ENCODE data around the gene HCAR3. TPM values are rescaled to one million over a fixed set of nuclear protein-coding genes. Genes with fewer than 3 reads are reported as not detected.

The HCAR3 gene
- total and polyA plus RNA-seq, 2 of the 8 experiments (the other 6 are each of a cell fraction or from before 2014, with no cell fraction given): not detected

DNA sequence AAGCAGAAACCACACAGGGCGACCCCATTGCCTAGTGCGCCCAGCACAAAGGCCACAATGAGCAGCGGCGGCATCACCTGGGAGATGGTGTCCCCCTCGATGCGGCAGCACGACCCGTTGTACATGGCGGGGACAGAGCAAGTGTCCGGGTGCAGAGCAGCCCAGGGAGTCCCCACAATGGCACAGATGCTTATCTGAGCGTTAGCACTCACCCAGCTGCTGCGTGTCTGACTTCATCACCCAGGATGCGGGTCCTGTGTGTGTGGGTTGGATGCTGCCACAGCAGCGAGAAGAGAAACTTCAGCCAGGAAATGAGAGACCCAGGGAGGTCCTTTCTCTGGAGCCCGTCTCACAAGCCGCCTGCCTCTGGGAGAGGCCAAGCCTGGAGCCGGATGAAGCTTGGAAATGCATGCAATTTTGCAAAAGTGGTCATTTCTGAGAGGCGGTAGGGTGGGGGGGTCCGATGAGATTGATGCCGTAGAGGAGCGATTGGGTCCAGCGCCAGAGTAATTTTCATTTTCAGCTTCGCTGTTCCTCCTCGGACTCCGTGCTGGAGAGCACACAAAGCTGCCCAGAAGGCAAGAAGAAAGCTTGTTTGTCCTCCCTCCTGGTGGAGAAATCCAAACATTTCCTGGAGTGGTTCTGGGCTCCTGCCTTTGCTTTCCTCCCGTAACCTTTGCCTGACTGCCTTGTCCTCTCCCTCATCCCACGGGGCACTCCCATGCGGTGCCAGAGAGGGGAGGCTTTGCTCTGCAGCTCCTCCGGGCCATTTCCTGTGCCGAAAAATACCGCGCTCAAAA lies 13.8 kb upstream of the HCAR3 start, which contains the start of gene HCAR1:
HCAR1 (minus strand) TSS at position 630 of the 800 bp plus-strand sequence; CDS start at position 125, 505 bp downstream.
- H2AFZ ChIP-seq (ENCODE audit: low read length): peak within 1 kb of the TSS; percentile 64; the same call in 1 of the 2 replicates
- H3K4me1 ChIP-seq (replicated peaks in 1 of 4; ENCODE audit: control insufficient read depth in 3 of 4, insufficient read depth in 4 of 4, low read length in 3 of 4): no peaks in the 10 kb centered on the region; a peak in 1 of 7 replicates
- no peaks in the 10 kb centered on the region for H3K27me3 ChIP-seq (replicated peaks in 1 of 4; ENCODE audit: control insufficient read depth in 3 of 4, extremely low read depth in 1 of 4, insufficient read depth in 3 of 4, low read length in 3 of 4)
- CTCF ChIA-PET (ENCODE audit: partially characterized antibody): interaction anchor here (0.6 to 2.4 kb wide), 3 partner anchors 8 to 196 kb away, joined by 3 to 10 read pairs (median 3); no protein-coding TSS in a partner anchor
- H4K8ac ChIP-seq (ENCODE audit: extremely low read depth, insufficient read depth, low read length): peak within 1 kb of the TSS; percentile 57; the same call in 1 of the 2 replicates
- H3K14ac ChIP-seq (ENCODE audit: insufficient read length): no peak within 1 kb of the TSS
- H2BK120ac ChIP-seq (replicated peaks; ENCODE audit: low read depth, low read length): no peak within 1 kb of the TSS
- no peak within 1 kb of the TSS for H3K4me3 ChIP-seq (ENCODE audit: extremely low read depth in 1 of 4, insufficient read depth in 2 of 4, low read depth in 3 of 4, low read length in 4 of 4)
- H3K56ac ChIP-seq (replicated peaks; ENCODE audit: insufficient read length, low read depth, low read length): no peak within 1 kb of the TSS
- no peaks in the 10 kb centered on the region for H3K36me3 ChIP-seq (ENCODE audit: control insufficient read depth in 2 of 4, insufficient read depth in 4 of 4, low read length in 3 of 4)
- no peak within 1 kb of the TSS for H4K5ac ChIP-seq (ENCODE audit: insufficient read length, low read depth, low read length)
- no peak within 1 kb of the TSS for H3K18ac ChIP-seq (ENCODE audit: extremely low read depth, low read length)
- H2BK20ac ChIP-seq (ENCODE audit: low read length): no peak within 1 kb of the TSS
- H2BK15ac ChIP-seq (ENCODE audit: low read length): no peak within 1 kb of the TSS
- H2BK5ac ChIP-seq (ENCODE audit: low read depth, low read length): no peak within 1 kb of the TSS; the same call in 1 of the 2 replicates
- no peak for FAIRE-seq
- no peak within 1 kb of the TSS for H3K4ac ChIP-seq (replicated peaks; ENCODE audit: insufficient read length, low read depth, low read length)
- no peak within 1 kb of the TSS for H3K27ac ChIP-seq (ENCODE audit: low read depth, low read length)
- no peaks in the 10 kb centered on the region for H3K23me2 ChIP-seq (ENCODE audit: low read depth, low read length)
- H3K23ac ChIP-seq (ENCODE audit: insufficient read length): no peak within 1 kb of the TSS
- no peaks in the 10 kb centered on the region for H4K20me1 ChIP-seq (replicated peaks in 1 of 2; ENCODE audit: control insufficient read depth in 1 of 2, insufficient read depth in 2 of 2, low read length in 2 of 2)
- 92% methylated on average over 32 of the region's 32 CpGs; no CpG with 5 or more reads in 1 of the 2 experiments for WGBS, 2 experiments (ENCODE audit: extremely low coverage in 1 of 2, insufficient coverage in 1 of 2, insufficient read length in 1 of 2, insufficient replicate concordance in 2 of 2, low coverage in 1 of 2, low lambda C conversion rate in 2 of 2, missing lambda C conversion rate in 1 of 2)
- 0 out of 2 replicates have a peak within 1 kb of the TSS, but pooled peaks have one; percentile 52 for H2BK12ac ChIP-seq (ENCODE audit: low read depth, low read length)
- no peaks in the 10 kb centered on the region for H3K79me1 ChIP-seq (ENCODE audit: low read depth, low read length)
- no peaks in the 10 kb centered on the region for H3K9me3 ChIP-seq (ENCODE audit: insufficient read depth in 2 of 2, low read depth in 1 of 2, low read length in 1 of 2)
- POLR2A ChIA-PET (ENCODE audit: partially characterized antibody): interaction anchor here (0.6 to 1.1 kb wide), 2 partner anchors 44 to 451 kb away, joined by 3 to 4 read pairs; partner anchors contain the start of gene CCDC62
- H2AK5ac ChIP-seq (ENCODE audit: low read depth, low read length): no peak within 1 kb of the TSS; the same call in 1 of the 2 replicates
- no peak within 1 kb of the TSS for H4K91ac ChIP-seq (replicated peaks; ENCODE audit: insufficient read length, low read length)
- H3K4me2 ChIP-seq (ENCODE audit: insufficient read depth in 1 of 2, low read depth in 2 of 2, low read length in 2 of 2): no peak within 1 kb of the TSS
- no peak for DNase-seq (ENCODE audit: low read depth in 1 of 2, low spot score in 2 of 2)
- no peak within 1 kb of the TSS for H3K9ac ChIP-seq (replicated peaks in 1 of 4; ENCODE audit: extremely low read depth in 1 of 4, low read depth in 3 of 4, low read length in 3 of 4)
- H3K79me2 ChIP-seq (ENCODE audit: control insufficient read depth in 1 of 2, insufficient read depth in 2 of 2, low read length in 2 of 2): no peaks in the 10 kb centered on the region
- TF ChIP-seq ZNF274 (IDR thresholded peaks at IDR 0.05; ENCODE audit: borderline replicate concordance, extremely low read depth, low read length) (no peak), RNF2 (IDR thresholded peaks at IDR 0.05; ENCODE audit: borderline replicate concordance, low read depth, low read length, missing control alignments, poor library complexity, severe bottlenecking) (no peak), KDM1A (IDR thresholded peaks at IDR 0.05; ENCODE audit: borderline replicate concordance, low read length) (no peak), SAP30 (IDR thresholded peaks at IDR 0.05; ENCODE audit: insufficient read depth, insufficient replicate concordance, low read length) (no peak), CHD2 (IDR thresholded peaks at IDR 0.05; ENCODE audit: low read length) (no peak), BRCA1 (IDR thresholded peaks at IDR 0.05; ENCODE audit: low read depth, low read length) (no peak), RBBP5 (IDR thresholded peaks at IDR 0.05; ENCODE audit: borderline replicate concordance, low read depth, low read length) (no peak), TBP (IDR thresholded peaks at IDR 0.05; ENCODE audit: low read depth, low read length) (no peak), CEBPB (IDR thresholded peaks at IDR 0.05; ENCODE audit: low read depth, low read length) (no peak), TEAD4 (IDR thresholded peaks at IDR 0.05; ENCODE audit: low read depth, low read length) (no peak)
- TF ChIP-seq, protein P1, sequence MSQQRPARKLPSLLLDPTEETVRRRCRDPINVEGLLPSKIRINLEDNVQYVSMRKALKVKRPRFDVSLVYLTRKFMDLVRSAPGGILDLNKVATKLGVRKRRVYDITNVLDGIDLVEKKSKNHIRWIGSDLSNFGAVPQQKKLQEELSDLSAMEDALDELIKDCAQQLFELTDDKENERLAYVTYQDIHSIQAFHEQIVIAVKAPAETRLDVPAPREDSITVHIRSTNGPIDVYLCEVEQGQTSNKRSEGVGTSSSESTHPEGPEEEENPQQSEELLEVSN (IDR thresholded peaks at IDR 0.05): no peak

Data from H1 (cell line).